Spleen (tissue), 7 donors: ENCODE data around the gene ARHGAP28.

ENCODE experiments used
- CTCF ChIP-seq, 11 experiments: fragments of 200-600 bp in 7 of 11; fragments of 450-650 bp in 4 of 11; sonication (generic) in 4 of 11; IDR thresholded peaks in 8 of 11; conservative IDR thresholded peaks in 3 of 11; 1 replicate in 7 of 11; 2 replicates in 4 of 11; pipeline versions ENCODE4 v1.4.0 to v1.8.0; 2016 to 2021; ENCODE audit warnings: antibody characterized with exemption in 11 of 11, inconsistent platforms in 4 of 11, mild to moderate bottlenecking in 1 of 11
- POLR2A ChIP-seq, 3 donors: fragments of 450-650 bp; IDR thresholded peaks; one replicate each; pipeline ENCODE4 v1.5.1; 2017; ENCODE audit warnings: antibody characterized with exemption in 3 of 3, mild to moderate bottlenecking in 1 of 3
- POLR2AphosphoS5 ChIP-seq, 3 donors: sonication (generic); formaldehyde crosslinking; IDR thresholded peaks; one replicate each; pipeline ENCODE4 v1.5.1; 2017; ENCODE audit warnings: antibody characterized with exemption in 3 of 3
- donor health status: DM: no; HTN: no; CAD: no; lungs with moderate emphysema.
- donor health status: DM: no; HTN: no; CAD: no.
- donor health status: DM: no; HTN: no; CAD: no.

- no peak for TF ChIP-seq CTCF (IDR thresholded peaks at IDR 0.05 in 8 of 11, conservative IDR thresholded peaks at IDR 0.05 in 3 of 11)
- TF ChIP-seq POLR2AphosphoS5 (IDR thresholded peaks at IDR 0.05) = no peak
- no peak for TF ChIP-seq POLR2A (IDR thresholded peaks at IDR 0.05)
Observed at GRCh38 chr18:6775702-6776101, 46.2 kb downstream of the ARHGAP28 start.
